Measurements from ENCODE around the gene GIPC1.

Gene GIPC1

DNA sequence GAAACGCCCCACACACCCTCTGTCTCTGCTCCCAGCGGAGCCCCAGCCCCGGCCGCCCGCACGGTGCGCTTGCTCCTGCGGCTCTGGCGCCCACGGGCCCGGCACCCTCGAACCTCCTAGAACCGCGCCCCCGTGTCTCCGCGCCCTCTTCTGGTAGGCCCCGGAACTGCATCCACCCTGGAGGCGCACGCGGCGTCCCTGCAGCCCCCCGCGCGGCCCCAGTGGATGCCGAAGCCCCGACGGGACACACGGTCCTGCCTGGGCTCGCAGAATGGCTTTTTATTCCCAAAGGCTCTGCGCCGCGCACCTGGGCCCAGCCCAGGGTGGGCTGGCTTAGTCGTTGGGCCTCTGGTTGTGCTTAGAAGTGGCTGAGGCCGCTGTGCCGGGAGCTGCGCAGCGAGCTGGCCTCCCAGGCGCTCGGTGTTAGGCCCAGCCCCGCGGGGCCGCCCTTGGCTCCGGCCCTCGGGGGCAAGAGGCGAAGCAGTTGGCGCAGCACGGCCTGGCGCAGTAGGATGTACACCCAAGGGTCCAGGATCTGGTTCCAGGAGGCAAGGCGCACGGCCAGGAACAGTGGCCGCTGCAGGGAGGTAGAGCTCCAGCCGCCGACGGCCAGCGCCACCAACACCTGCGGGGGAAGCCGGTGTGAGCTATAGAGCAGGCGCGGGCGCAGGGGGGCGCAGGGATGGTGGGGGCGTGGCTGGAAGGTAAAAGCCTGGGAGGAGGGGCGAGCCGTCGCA lies 23.6 kb downstream of the GIPC1 start:
- DNase-seq (ENCODE audit: low read depth, low spot score), result no peak
- TF ChIP-seq, protein P1, sequence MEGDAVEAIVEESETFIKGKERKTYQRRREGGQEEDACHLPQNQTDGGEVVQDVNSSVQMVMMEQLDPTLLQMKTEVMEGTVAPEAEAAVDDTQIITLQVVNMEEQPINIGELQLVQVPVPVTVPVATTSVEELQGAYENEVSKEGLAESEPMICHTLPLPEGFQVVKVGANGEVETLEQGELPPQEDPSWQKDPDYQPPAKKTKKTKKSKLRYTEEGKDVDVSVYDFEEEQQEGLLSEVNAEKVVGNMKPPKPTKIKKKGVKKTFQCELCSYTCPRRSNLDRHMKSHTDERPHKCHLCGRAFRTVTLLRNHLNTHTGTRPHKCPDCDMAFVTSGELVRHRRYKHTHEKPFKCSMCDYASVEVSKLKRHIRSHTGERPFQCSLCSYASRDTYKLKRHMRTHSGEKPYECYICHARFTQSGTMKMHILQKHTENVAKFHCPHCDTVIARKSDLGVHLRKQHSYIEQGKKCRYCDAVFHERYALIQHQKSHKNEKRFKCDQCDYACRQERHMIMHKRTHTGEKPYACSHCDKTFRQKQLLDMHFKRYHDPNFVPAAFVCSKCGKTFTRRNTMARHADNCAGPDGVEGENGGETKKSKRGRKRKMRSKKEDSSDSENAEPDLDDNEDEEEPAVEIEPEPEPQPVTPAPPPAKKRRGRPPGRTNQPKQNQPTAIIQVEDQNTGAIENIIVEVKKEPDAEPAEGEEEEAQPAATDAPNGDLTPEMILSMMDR (IDR thresholded peaks at IDR 0.05; ENCODE audit: insufficient read depth, low read length, missing control alignments), result peak; percentile 96
- H3K4me3 ChIP-seq (ENCODE audit: low read depth, low read length), result no peak overlapping the region
- POLR2A ChIA-PET, result interaction anchor here (0.7 kb wide), 1 partner anchor 335 kb away, joined by 4 read pairs; no protein-coding TSS in a partner anchor
- CTCF ChIA-PET, result interaction anchor here (0.8 to 2.6 kb wide), 17 partner anchors 8 to 336 kb away, joined by 3 to 17 read pairs (median 7); partner anchors contain the start of genes ASF1B and GIPC1

DNA sequence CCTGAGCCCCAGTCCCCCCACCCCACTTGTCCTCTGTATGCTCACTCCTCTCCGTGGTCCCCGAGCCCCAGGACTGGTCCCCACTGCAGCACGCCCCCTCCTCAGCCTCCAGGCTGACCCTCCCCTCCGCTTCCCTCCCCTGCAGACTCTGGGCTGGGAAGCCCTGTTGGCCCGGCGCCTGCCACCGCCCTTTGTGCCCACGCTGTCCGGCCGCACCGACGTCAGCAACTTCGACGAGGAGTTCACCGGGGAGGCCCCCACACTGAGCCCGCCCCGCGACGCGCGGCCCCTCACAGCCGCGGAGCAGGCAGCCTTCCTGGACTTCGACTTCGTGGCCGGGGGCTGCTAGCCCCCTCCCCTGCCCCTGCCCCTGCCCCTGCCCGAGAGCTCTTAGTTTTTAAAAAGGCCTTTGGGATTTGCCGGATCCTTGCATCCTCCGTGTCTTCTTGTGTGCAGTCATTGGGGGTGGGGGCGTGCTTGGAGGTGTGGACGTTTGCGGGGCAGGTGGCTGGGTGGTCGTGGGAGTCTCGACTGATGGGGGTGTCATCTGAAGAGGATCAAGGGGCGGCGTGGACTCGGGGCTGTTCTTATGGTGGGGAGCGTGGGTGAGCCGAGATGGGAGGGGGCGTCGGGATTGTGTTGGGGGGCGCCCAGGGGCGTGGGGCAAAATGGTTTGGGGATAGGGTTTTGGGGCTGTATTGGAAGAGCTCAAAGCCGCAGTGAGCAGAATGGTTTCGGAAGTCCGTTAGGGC lies 24.3 kb downstream of the GIPC1 start:
- no peak overlapping the region for H3K4me3 ChIP-seq (ENCODE audit: low read depth, low read length)
- ChIA-PET CTCF (interaction anchor here (1.0 to 2.6 kb wide), 15 partner anchors 9 to 335 kb away, joined by 3 to 17 read pairs (median 7); partner anchors contain the start of genes ASF1B and GIPC1), POLR2A (no interaction called here)
- TF ChIP-seq, protein P1 (IDR thresholded peaks at IDR 0.05; ENCODE audit: insufficient read depth, low read length, missing control alignments), result no peak
- DNase-seq (ENCODE audit: low read depth, low spot score), result no peak

DNA sequence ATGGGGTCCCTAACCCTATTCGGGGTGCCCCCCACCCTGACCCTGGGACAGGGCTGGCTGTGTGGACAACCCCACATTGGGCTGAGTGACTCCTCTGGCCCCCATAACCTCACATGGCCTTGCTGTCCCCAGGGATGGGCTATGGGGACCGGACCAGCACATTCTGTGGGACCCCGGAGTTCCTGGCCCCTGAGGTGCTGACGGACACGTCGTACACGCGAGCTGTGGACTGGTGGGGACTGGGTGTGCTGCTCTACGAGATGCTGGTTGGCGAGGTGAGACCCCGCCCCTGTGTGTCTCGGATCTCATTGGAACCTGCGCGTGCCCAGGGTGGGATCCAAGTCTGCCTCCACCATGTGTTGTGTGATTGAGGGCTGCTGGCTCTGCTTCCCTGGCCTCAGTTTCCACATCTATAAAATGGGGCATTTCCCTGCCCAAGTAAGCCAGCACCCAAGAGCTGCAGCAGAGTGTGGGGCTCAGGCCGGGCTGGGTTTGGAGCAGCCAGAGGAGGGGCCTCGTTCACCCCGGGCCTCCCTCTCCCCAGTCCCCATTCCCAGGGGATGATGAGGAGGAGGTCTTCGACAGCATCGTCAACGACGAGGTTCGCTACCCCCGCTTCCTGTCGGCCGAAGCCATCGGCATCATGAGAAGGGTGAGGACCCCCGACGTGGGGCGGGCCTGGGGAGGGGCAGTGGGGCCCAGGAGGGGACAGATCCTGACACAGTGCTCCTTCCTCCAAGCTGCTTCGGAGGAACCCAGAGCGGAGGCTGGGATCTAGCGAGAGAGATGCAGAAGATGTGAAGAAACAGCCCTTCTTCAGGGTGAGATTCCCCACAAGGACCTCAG lies 25.7 kb downstream of the GIPC1 start:
- no peak overlapping the region for H3K4me3 ChIP-seq (ENCODE audit: low read depth, low read length)
- POLR2A ChIA-PET, result no interaction called here
- no peak for DNase-seq (ENCODE audit: low read depth, low spot score)
- TF ChIP-seq, protein P1 (IDR thresholded peaks at IDR 0.05; ENCODE audit: insufficient read depth, low read length, missing control alignments), result no peak
- CTCF ChIA-PET, result interaction anchor here (0.6 kb wide), 1 partner anchor 334 kb away, joined by 3 read pairs; the partner anchor contains the start of gene ASF1B

DNA sequence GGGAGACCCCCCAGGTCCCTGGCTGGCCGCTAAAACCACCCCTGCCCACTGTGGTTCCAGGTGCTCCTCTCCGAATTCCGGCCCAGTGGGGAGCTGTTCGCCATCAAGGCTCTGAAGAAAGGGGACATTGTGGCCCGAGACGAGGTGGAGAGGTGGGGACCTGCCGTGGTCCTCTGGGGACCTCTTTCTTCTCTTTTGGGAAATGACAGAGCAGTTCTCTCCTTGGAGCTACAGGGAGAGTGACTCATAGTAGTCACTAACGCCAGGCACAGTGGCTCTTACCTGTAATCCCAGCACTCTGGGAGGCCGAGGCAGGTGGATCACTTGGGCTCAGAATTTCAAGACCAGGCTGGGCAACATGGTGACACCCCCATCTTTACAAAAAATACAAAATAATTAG lies 28.1 kb downstream of the GIPC1 start:
- no peak for DNase-seq (ENCODE audit: low read depth, low spot score)
- CTCF ChIA-PET, result interaction anchor here (1.0 to 4.1 kb wide), 4 partner anchors 10 to 331 kb away, joined by 3 to 31 read pairs (median 4); partner anchors contain the start of gene ASF1B
- no peak overlapping the region for H3K4me3 ChIP-seq (ENCODE audit: low read depth, low read length)
- POLR2A ChIA-PET, result no interaction called here
- TF ChIP-seq, protein P1 (IDR thresholded peaks at IDR 0.05; ENCODE audit: insufficient read depth, low read length, missing control alignments), result no peak

DNA sequence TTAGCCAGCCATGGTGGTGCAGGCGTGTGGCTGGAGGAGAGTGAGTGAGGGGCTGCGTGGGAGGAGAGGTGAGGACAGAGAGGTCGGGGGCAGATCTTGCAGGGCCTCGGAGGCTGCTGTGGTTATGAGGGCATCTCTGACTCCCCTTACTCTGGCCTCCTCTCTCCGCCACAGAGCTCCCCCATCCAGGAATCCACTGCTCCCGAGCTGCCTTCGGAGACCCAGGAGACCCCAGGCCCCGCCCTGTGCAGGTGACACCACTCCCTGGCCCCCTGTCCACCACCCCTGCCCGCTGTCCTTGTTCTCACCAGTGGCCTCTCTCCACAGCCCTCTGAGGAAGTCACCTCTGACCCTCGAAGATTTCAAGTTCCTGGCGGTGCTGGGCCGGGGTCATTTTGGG lies 28.5 kb downstream of the GIPC1 start:
- no peak overlapping the region for H3K4me3 ChIP-seq (ENCODE audit: low read depth, low read length)
- ChIA-PET CTCF (interaction anchor here (1.0 to 4.1 kb wide), 3 partner anchors 10 to 331 kb away, joined by 3 to 31 read pairs (median 5); partner anchors contain the start of gene ASF1B), POLR2A (no interaction called here)
- TF ChIP-seq, protein P1 (IDR thresholded peaks at IDR 0.05; ENCODE audit: insufficient read depth, low read length, missing control alignments), result no peak
- DNase-seq (ENCODE audit: low read depth, low spot score), result no peak

Measured in AG04449 (cell line).